Activated T-cell treated with anti-CD3 and anti-CD28 coated beads, Interleukin-2, amount 50 U/mL, for 24 hours (primary cell): ENCODE measurements around the gene PLVAP.

Experiments used
- DNase-seq: peaks from one replicate; pipeline ENCODE4 v3.0.0-alpha.2; 2020
- H3K27ac Mint-ChIP-seq: 2 replicates; pipeline ENCODE4 v1.8.0; 2020; ENCODE audit warnings: mild to moderate bottlenecking, mixed read lengths
- H3K27me3 Mint-ChIP-seq: 2 replicates; pipeline ENCODE4 v1.8.0; 2020; ENCODE audit warnings: mixed read lengths
- H3K36me3 Mint-ChIP-seq: 2 replicates; pipeline ENCODE4 v1.8.0; 2020; ENCODE audit warnings: low read depth, mixed read lengths
- H3K4me1 Mint-ChIP-seq: 2 replicates; pipeline ENCODE4 v1.8.0; 2020; ENCODE audit warnings: low read depth, mixed read lengths
- H3K4me3 Mint-ChIP-seq: 2 replicates; pipeline ENCODE4 v1.8.0; 2020; ENCODE audit warnings: mild to moderate bottlenecking, moderate library complexity, mixed read lengths
- H3K9me3 Mint-ChIP-seq: 2 replicates; pipeline ENCODE4 v1.8.0; 2020; ENCODE audit warnings: mixed read lengths

The PLVAP gene

GRCh38 chr19:17314007-17314593 lies 63.0 kb downstream of the PLVAP start:
- H3K4me3 Mint-ChIP-seq: no peak overlapping the region
- H3K27me3 Mint-ChIP-seq: no peaks in the 10 kb centered on the region
- no peak overlapping the region for H3K27ac Mint-ChIP-seq

GRCh38 chr19:17312189-17313113 lies 64.7 kb downstream of the PLVAP start:
- Mint-ChIP-seq H3K4me3 (no peak overlapping the region), H3K9me3 (no peaks in the 10 kb centered on the region), H3K27ac (no peak overlapping the region), H3K27me3 (no peaks in the 10 kb centered on the region), H3K36me3 (peaks cover 66% of the 10 kb centered on the region), H3K4me1 (peaks cover 33% of the 10 kb centered on the region)
- no peak for DNase-seq

More at GRCh38 chr19:17314007-17314593, 63.0 kb downstream of the PLVAP start:
- DNase-seq: no peak
- no peaks in the 10 kb centered on the region for H3K9me3 Mint-ChIP-seq
- H3K4me1 Mint-ChIP-seq: peaks cover 25% of the 10 kb centered on the region
- peaks cover 72% of the 10 kb centered on the region for H3K36me3 Mint-ChIP-seq

- Mint-ChIP-seq H3K27ac (peak overlapping the region; percentile 72), H3K9me3 (no peaks in the 10 kb centered on the region), H3K4me3 (peak overlapping the region; percentile 57), H3K27me3 (no peaks in the 10 kb centered on the region), H3K4me1 (peaks cover 37% of the 10 kb centered on the region), H3K36me3 (peaks cover 60% of the 10 kb centered on the region)
- DNase-seq: no peak
Measured at GRCh38 chr19:17311455-17312188, 65.5 kb downstream of the PLVAP start.

GRCh38 chr19:17309965-17310461 lies 67.1 kb downstream of the PLVAP start:
- Mint-ChIP-seq H3K27me3 (no peaks in the 10 kb centered on the region), H3K27ac (peak overlapping the region; percentile 95), H3K4me1 (peaks cover 41% of the 10 kb centered on the region), H3K4me3 (peak overlapping the region; percentile 95), H3K36me3 (peaks cover 54% of the 10 kb centered on the region), H3K9me3 (no peaks in the 10 kb centered on the region)
- DNase-seq: peak; percentile 66

GRCh38 chr19:17309198-17309964 lies 67.8 kb downstream of the PLVAP start, which contains the start of gene DDA1:
Gene DDA1 (plus strand): TSS chr19:17309563. CDS start chr19:17309655, 92 bp downstream.
- peak within 1 kb of the TSS; percentile 95 for H3K27ac Mint-ChIP-seq
- H3K9me3 Mint-ChIP-seq: no peaks in the 10 kb centered on the region
- H3K36me3 Mint-ChIP-seq: peaks cover 49% of the 10 kb centered on the region
- H3K4me1 Mint-ChIP-seq: peaks cover 45% of the 10 kb centered on the region
- peak; percentile 97 for DNase-seq
- no peaks in the 10 kb centered on the region for H3K27me3 Mint-ChIP-seq
- peak within 1 kb of the TSS; percentile 95 for H3K4me3 Mint-ChIP-seq

GRCh38 chr19:17307876-17308377 lies 69.2 kb downstream of the PLVAP start:
- DNase-seq: no peak
- Mint-ChIP-seq H3K4me1 (peaks cover 51% of the 10 kb centered on the region), H3K27me3 (no peaks in the 10 kb centered on the region), H3K4me3 (peak overlapping the region; percentile 94), H3K36me3 (peaks cover 37% of the 10 kb centered on the region), H3K9me3 (no peaks in the 10 kb centered on the region), H3K27ac (peak overlapping the region; percentile 0)

GRCh38 chr19:17306285-17306714 lies 70.8 kb downstream of the PLVAP start:
- Mint-ChIP-seq H3K27me3 (no peaks in the 10 kb centered on the region), H3K4me3 (peak overlapping the region; percentile 94), H3K27ac (peak overlapping the region; percentile 94), H3K36me3 (peaks cover 24% of the 10 kb centered on the region), H3K9me3 (no peaks in the 10 kb centered on the region), H3K4me1 (peaks cover 52% of the 10 kb centered on the region)
- DNase-seq: no peak

GRCh38 chr19:17305517-17306284 lies 71.4 kb downstream of the PLVAP start, which contains the start of gene MRPL34:
Gene MRPL34 (plus strand): TSS chr19:17305872. CDS start chr19:17305893, 21 bp downstream.
- Mint-ChIP-seq H3K36me3 (peaks cover 26% of the 10 kb centered on the region), H3K9me3 (no peaks in the 10 kb centered on the region), H3K27me3 (no peaks in the 10 kb centered on the region), H3K4me3 (peak within 1 kb of the TSS; percentile 94), H3K4me1 (peaks cover 47% of the 10 kb centered on the region), H3K27ac (peak within 1 kb of the TSS; percentile 94)
- DNase-seq: peak; percentile 95

GRCh38 chr19:17305216-17305516 lies 72.0 kb downstream of the PLVAP start:
- no peak for DNase-seq
- Mint-ChIP-seq H3K36me3 (peaks cover 28% of the 10 kb centered on the region), H3K27me3 (no peaks in the 10 kb centered on the region), H3K4me1 (peaks cover 42% of the 10 kb centered on the region), H3K9me3 (no peaks in the 10 kb centered on the region), H3K27ac (peak overlapping the region; percentile 94), H3K4me3 (peak overlapping the region; percentile 94)

GRCh38 chr19:17304386-17305215 lies 72.5 kb downstream of the PLVAP start:
- H3K27ac Mint-ChIP-seq: peak overlapping the region; percentile 94
- no peak for DNase-seq

GRCh38 chr19:17303940-17304267 lies 73.2 kb downstream of the PLVAP start:
- H3K27me3 Mint-ChIP-seq: no peaks in the 10 kb centered on the region
- H3K27ac Mint-ChIP-seq: no peak overlapping the region
- H3K4me3 Mint-ChIP-seq: peak overlapping the region; percentile 70
- DNase-seq: no peak
- H3K9me3 Mint-ChIP-seq: no peaks in the 10 kb centered on the region
- H3K4me1 Mint-ChIP-seq: peaks cover 38% of the 10 kb centered on the region
- H3K36me3 Mint-ChIP-seq: peaks cover 19% of the 10 kb centered on the region

More at GRCh38 chr19:17304386-17305215, 72.5 kb downstream of the PLVAP start:
- H3K36me3 Mint-ChIP-seq: peaks cover 22% of the 10 kb centered on the region
- peak overlapping the region; percentile 94 for H3K4me3 Mint-ChIP-seq
- H3K27me3 Mint-ChIP-seq: no peaks in the 10 kb centered on the region
- peaks cover 40% of the 10 kb centered on the region for H3K4me1 Mint-ChIP-seq
- no peaks in the 10 kb centered on the region for H3K9me3 Mint-ChIP-seq

GRCh38 chr19:17303167-17303939 lies 73.8 kb downstream of the PLVAP start, which contains the start of gene ABHD8:
Gene ABHD8 (minus strand): TSS chr19:17303425. CDS start chr19:17301616, 1,809 bp downstream.
- H3K27ac Mint-ChIP-seq: no peak within 1 kb of the TSS
- peak; percentile 95 for DNase-seq
- no peaks in the 10 kb centered on the region for H3K27me3 Mint-ChIP-seq
- no peaks in the 10 kb centered on the region for H3K9me3 Mint-ChIP-seq
- peaks cover 24% of the 10 kb centered on the region for H3K36me3 Mint-ChIP-seq
- H3K4me1 Mint-ChIP-seq: peaks cover 37% of the 10 kb centered on the region
- peak within 1 kb of the TSS; percentile 70 for H3K4me3 Mint-ChIP-seq
